HG03460 (cell line): Measurements from ENCODE around the gene ZMYM2.
"Not testable (repeated sequence)": the region's sequence is repeated elsewhere in the genome, so short reads cannot be mapped to it uniquely, and the experiment has no call there.

Experiments
- ATAC-seq: cut with Tn5 transposase; IDR thresholded peaks from one replicate; pipeline ENCODE4 v1.9.1; 2021; ENCODE audit not compliant: unreplicated experiment

ZMYM2 gene

DNA sequence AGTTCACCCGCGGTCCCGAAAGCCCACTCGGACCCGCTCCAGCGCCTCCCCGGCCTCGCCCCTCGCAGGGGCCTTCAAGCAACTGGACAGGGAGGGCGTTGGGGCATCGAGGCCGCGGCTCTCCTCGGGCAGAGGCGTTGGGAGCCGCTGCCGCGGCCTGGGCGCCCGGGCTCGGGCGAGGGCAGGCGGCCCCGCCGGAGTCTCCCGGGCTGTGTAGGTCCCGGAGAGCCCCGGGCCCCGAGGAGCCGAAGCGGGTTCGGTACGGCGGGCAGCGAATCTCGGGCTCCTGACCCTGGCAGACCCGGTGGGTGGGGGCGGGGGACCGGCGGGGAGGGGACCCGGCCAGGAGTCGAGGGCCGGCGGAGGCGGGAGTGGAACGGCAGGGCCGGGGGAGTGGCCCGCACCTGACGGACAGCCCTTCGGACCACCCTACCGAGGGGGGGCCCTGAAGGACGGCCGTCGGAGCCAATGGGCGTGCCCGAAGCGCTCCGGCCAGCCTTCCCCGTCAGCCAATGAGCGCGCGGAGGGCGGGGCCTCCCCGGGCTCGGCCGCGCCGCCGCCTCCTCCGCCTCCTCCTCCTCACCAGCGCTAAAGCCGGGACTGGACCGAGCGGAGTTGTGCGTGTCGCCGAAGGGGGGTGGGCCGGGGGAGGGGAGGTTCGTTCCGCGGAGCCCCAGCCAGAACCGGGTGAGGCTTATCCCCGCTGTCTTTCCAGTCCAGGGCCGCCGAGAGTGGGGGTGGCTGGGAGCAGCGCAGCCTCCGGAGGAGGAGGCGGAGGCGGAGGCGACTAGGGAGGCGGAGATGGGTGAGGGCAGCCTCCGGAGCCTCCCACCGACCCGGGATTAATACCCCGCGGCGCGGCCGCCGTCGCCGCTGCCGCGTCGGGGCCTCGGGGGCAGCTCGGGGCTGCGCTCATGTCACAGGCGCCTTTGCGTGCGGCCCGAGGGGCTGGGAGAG lies at the start of gene ZMYM2:
TSS of gene ZMYM2 (plus strand) at position 573 of the 957 bp plus-strand sequence. CDS start 34,346 bp downstream, outside the sequence.
- ATAC-seq = peak; percentile 72

DNA sequence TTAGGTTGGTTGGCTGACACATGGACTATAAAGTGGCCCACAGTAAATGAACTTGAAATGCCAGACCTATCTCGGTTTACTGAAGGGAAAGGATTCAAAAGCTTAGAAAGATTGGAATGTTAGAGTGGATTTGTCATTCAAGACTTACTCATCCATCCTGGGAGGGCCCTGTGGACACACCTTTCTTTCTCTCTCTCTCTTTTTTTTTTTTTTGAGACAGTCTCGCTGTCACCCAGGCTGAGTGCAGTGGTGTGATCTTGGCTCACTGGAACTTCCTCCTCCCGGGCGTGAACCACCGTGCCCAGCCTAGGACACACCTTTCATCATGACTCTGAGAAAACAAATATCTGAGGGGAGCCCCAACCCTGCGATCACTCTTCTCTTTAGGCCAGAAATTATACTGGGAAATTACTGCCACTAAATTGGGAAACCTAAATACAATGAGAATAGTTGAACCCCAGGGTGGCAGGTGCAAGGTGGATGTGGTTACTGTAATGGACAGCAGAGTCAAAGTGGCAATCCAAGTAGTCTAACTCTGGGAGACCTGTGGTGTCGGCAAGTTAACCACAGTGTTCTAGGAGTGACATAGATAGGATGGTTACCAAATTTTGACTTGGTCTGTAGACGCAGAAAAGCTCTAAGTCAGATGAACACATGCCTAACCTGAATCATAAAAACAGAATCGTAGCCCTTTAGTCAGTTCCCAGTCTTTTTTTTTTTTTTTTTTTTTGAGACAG lies 48.0 kb upstream of the ZMYM2 start:
- no peak for ATAC-seq

DNA sequence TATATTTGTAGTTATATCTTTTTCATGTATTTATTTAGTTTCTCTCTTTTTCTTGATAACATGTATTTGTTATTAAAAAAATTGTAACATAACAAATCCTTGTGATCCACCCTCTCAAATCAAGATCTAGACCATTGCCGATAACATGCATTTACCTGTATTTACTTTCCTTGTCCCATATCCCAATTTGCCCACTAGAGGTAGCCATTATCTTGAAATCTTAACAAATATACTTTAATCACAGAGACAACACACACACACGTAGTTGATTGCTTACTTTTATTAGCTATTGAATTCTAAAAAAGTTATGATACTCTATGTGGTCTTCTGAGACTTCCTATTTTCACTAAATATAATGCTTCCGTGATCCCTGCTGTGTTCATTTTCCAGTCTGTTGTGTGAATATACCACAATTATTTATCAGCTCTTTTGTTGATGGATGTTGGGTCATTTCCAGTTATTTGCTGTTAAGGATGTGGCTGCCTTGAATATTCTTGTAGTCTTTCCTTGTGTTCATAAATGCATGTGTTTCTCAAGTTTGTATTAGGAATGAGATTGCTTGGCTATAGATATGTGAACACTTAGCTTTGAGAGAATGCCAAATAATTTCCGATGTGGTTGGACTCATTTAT lies 31.3 kb upstream of the ZMYM2 start:
- no peak for ATAC-seq

DNA sequence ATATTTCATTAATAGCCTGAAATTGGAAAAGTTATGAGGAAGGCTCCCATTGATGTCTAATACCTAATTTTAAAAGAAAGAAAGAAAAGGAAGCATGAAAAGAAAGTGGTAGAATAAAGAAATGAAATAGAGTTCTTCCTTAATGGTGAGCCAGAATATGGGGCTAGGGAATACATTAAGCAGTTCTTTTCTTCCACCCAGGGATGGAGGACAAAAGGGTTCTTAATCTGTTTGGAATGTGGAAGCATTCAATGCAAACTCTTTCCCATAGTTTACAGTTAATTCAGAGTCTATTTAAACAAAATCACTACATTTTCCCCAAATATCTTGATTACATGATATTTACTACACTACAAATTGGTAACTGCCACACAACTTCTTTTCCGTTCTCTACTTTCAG lies 18.4 kb upstream of the ZMYM2 start:
- ATAC-seq = no peak

DNA sequence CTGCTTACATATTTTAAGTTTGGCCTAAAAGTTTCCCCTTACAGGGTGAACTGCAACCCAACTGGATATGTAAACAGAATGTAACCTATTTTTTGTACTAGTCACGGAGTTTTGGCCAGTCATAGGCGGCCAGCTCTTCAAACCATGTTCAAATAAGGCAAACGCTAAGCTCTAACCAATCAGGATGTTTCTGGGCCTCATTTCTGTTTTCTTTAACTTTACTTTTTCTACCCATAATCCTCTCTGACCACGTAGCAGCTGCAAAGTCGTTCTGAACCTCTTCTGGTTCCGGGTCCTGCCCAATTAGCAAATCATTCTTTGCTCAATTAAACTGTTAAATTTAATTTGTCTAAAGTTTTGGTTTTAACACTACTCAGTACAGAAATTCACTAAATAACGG lies 8.2 kb upstream of the ZMYM2 start:
- ATAC-seq = no peak

DNA sequence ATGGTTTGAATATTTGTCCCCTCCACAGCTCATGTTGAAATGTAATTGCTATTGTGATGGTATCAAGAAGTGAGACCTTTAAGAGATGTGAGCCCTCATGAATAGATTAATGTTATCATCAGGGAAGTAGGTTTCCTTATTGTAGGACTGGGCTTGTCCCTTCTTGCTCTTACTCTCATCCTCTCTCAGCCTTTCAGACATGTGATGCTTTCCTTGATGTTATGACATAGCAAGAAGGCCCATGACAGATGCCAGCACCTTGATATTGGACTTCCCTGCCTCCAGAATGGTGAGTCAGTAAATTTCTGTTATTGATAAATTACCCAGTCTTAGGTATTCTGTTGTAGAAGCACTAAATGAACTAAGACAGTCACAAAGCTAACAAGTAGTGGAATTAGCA lies 5.7 kb upstream of the ZMYM2 start:
- no peak for ATAC-seq

DNA sequence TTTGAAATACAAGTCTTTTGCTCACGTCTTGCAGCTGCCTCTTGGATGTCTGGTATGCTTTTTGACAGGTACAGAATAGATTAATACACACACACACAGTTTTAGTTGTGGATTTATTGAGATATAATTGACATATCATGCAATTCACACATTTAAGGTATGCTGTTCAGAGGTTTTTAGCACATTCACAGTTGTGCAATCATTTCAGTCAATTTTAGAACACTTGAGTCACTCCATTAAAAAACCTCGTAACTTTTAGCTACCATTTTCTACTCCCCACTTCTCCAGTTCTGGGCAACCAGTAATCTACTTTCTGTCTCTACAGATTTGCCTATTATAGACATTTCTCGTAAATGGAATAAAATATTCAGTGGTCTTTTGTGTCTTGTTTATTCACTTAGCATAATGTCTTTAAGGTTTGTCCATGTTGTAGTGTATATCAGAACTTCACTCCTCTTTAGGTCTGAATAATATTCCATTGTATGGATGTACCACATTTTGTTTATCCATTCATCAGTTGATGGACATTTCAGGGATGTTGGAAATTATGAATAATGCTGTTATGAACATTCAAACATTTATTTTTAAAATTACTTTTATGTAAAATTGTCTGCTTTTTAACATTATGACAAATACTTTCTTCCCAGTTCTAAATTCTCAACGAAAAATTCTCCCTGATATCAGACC lies 2.5 kb upstream of the ZMYM2 start:
- ATAC-seq = no peak

DNA sequence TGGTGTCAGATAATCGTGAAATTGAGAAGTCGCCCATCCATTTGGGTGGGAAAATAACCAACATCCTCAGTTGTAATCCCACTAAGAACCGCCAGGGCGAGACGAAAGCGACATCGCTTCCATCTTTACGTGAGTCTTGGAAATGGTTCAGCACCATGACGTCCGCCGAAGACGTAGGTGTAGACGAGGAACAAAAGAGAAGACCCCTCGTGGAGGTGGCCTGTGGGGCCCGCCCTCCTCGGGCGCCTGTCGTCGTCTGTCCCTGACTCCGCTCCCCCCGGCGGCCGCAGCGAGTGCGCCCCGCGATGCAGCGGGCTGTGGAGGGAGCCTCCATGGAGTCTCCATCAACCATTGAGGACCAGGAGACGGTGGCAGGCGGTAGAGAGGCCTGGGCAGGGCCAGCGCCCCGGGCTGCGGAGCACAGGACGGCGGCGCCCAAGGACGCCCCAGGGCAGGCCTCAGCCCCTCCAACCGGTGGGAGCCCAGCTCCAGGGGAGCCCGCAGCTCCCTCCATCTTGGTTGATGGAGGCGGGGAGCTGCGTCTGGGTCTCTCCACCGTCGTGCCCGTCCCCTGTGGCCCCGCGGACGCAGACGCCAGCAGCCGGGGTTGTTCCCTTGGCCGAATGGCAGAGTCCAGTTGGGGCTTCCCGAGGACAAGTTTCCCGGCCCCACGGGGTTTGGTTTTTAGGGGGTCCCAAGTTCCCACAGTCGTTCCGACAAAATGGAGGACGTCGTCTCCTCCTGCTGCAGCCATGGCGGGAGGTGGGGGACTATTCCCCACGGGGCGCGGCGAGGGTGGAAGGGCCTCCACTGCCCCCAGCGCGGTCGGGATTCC lies 990 bp upstream of the ZMYM2 start:
- peak; percentile 25 for ATAC-seq

DNA sequence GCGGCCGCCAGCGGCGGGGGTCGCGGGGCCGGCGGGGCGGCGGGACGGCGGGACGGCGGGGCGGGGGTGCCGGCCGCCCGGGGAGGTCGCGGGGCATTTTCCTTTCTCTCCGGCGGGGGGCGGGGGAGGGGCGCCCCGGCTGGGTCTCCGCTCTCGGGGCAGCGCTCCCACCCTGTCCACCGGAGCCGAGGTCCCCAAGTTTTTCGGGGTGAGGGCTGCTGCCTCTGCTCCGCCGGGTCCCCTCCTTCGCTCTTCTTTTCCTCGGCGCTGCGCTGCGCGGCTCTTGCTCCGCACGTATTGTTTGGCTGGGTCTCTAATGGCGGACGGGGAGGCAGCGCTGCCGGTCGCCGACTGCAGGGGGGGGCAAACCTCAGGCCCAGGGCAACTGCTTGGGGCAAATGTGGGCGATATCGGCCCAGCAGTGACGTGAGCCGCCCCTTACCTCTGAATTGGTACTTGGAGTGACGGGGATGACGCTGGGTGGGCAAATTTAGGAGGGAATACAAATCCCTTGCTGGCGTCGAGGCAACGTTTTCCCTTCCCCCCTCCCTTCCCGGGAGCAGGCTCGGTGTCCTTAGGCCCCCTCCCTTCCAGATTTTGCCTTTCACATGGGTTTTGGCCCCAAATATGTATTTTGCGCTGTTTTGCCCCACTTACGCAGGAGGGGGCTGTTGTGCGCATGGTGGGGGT lies 759 bp downstream of the ZMYM2 start:
- ATAC-seq = no peak

DNA sequence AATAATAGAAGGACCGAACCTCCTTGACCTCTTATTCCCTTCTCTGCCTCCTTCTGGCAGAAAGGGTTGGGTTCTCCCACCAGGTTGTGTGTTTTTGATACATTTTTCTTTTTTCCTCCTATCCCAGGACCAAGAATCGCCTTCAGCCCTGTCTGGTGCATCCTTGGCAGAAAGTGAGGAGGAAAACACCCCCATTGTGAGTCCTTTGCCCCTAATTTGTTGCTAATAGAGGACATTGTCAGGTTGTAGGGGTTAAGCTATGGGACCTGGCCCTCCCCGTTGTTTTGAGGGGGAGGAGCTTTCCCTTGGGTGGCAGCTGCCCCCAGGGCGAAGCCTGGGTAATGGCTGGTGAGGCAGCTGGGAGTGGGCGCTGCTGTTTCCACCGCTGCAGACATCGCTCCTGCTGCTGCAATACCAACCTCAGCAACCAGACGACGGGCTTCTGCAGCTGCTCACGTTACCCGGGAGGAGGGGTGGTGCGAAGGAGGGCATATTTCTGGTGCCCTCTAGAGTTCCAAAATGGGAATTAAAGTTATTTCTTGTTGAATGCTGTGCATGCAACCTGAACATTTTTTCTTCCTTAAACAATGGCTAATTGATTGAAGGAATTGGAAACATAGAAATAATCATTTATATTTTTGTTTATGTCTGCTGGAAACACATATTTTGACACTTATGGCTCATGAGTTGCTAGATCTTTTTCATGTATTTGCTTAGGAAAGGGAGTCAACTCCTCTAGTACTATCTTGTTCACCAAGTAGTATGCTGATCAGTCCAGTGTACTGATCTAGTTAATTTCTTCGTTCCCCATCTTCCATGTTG lies 1.5 kb downstream of the ZMYM2 start:
- ATAC-seq = peak; percentile 39

DNA sequence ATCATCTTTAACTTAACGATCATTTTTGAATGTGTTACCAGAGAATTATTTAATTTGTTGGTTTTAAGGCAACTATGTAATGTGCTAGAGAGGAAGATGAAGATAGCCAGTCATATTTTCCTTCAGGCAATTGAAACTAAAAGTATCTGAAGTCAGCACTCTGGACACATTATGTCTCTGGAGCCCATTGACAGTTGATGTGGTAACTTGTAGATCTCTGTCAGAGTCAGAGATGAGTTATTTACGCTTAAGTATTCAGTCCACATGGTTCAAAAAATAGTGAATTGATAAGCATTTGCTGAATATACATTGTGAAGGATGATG lies 2.1 kb downstream of the ZMYM2 start:
- ATAC-seq = no peak

DNA sequence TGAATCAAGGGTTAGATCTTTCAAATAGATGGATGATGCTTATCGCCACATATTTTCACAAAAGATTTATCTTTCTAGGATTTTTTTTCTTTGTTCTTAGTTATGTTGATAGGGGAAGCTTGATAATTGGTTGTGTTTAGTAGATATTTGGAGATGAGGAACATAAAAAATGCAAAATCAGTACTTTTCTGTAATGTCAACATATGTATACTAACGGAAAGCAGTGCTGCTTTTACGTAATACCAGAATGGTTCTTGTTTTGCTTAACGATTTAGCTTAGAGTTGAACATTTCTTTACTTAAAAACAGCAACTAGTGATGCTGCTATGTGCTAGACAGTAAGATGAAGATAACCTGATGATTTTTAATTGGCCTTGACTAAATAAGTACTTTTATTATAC lies 3.0 kb downstream of the ZMYM2 start:
- ATAC-seq = no peak

DNA sequence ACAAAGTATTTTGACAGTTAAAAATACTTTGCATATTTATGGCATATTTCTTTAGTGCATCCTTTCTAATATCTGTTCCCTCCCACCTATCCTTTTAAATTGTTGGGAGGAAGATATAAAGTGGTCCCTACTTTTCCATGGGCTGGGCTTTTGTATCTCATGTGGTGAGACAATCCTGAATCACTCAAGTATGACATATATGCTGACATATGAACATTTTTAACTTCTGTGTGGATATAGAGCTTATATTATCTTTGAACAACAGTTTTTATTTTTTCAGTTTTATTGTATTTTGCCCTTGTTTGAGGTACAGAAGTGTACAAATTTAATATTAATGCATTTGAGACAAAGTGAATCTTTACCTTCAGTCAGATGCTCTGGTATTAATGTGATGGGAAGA lies 3.4 kb downstream of the ZMYM2 start:
- no peak for ATAC-seq

DNA sequence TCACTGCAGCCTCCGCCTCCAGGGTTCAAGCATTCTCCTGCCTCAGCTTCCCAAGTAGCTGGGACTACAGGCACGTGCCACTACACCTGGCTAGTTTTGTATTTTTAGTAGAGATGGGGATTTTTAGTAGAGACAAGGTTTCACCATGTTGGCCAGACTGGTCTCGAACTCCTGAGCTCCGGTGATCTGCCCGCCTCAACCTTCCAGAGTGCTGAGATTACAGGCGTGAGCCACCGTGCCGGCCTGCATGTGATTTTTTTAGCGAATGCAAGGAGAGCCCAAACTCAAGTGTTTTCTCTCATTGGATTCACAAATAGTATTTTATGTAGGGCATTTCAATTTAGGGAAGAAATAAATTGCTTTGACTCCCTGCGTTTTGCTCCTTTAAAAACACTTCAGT lies 4.4 kb downstream of the ZMYM2 start:
- ATAC-seq = no peak

DNA sequence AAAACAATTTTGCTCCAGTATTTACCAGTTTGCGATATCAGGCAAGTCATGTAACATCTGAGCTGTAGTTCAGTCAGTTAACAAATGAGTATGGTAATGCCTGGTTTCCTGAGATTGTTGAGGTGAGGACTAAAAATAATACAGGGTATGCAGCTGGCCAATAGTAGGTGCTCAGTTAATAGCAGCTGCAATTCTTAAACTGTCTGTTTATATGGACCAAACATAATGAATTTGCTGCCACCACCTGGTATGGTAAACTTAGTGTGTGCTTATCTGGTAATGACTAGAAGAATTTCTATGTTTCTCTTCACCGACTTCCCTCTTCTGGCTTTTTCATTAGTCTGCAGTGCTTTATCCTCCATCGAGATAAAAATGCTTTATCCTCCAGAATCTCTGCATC lies 9.1 kb downstream of the ZMYM2 start:
- no peak for ATAC-seq

DNA sequence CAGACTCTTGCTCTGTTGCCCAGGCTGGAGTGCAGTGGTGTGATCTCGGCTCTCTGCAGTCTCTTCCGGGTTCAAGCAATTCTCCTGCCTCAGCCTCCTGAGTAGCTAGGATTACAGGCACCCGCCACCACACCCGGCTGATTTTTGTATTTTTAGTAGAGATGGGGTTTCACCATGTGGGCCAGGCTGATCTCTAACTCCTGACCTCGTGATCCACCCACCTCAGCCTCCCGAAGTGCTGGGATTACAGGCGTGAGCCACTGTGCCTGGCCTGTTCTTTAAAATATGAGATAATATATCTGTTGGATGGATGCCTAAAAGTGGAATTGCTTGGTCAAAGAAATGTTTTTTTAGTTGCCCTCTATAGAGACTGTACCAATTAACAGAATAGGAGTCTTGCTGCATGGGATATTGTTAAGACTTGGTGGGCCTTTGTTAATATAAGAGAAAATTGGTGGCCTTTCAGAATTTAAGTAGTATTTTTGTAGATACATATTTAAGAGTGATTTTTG lies 16.0 kb downstream of the ZMYM2 start:
- ATAC-seq = not testable (repeated sequence)

DNA sequence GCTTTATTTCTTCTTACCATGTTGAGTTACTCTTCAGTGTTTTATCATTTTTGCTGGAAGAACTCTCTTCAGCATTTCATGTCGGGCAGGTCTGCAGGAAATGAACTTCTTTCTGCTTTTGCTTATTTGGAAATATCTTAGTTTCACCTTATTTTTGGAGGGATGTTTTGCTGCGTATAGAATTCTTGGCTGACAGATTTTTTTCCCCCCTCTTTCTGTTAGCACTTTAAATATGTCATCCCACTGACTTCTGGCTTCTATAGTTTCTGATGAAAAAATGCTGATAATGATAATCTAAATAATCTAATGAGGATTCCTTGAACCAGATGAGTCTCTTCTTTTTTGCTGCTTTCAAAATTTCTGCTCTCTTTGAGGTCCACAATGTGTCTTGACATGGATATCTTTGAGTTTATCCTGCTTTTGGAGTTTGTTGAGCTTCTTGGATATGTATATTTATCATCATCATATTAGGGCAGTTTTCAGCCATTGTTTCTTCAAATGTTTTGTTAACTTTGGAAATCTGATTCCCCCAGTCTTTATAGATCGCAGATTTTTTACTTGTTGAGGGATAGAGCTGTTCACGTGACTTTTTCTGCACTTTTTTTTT lies 20.4 kb downstream of the ZMYM2 start:
- no peak for ATAC-seq

DNA sequence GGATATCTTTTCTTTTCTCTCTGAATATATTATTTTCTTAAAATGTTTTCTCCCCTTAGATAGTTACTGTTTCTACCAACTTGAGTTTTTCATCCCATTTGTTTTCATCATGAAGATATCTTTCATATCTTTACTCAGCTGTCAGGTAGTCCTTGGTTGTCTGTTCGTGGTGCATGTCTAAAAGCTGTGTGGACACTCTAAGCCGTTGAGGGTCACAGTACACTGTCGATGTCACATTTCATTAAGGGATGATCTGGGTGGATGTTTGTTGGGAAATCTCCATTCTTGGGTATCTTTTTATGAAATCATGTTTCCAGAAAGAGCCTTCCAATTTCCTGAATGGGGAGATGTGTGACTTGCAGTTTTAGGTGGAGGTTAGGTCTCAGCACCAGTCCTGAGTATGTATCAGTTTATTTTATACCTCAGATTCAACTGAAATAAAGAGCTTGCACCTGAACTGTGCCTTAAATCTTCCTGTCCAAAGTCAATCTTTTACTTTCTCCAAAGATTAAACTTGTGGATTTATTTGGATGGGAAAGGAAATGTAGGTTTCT lies 23.2 kb downstream of the ZMYM2 start:
- no peak for ATAC-seq
